HepG2 (cell line): ENCODE results near the gene ZMIZ1. TPM values are rescaled to one million over a fixed set of nuclear protein-coding genes. Genes with fewer than 3 reads are reported as not detected.

Experiments
- ARNT2 ChIP-seq: sonication (generic); formaldehyde crosslinking; IDR thresholded peaks from 2 replicates; pipeline ENCODE4 v1.8.0; 2022; ENCODE audit warnings: mild to moderate bottlenecking, low read depth, missing genetic modification reagents, moderate library complexity
- BCL3 ChIP-seq: sonication (generic); formaldehyde crosslinking; IDR thresholded peaks from 2 replicates; pipeline ENCODE4 v1.5.1; 2020; ENCODE audit warnings: mild to moderate bottlenecking, missing genetic modification reagents, moderate library complexity
- BHLHE40 ChIP-seq: IDR thresholded peaks from 2 replicates; pipeline ENCODE4 v1.6.1; 2011; ENCODE audit warnings: low read length, improper control_type of control experiment
- ETV6 ChIP-seq: sonication (generic); formaldehyde crosslinking; conservative IDR thresholded peaks from 2 replicates; pipeline ENCODE4 v1.4.0; 2020; ENCODE audit warnings: missing genetic modification reagents
- FOXA1 ChIP-seq, 2 experiments: fragments of 450-650 bp in 1 of 2; sonication (generic) in 1 of 2; formaldehyde crosslinking in 1 of 2; IDR thresholded peaks; 2 replicates each; pipeline versions ENCODE4 v1.4.0 to v1.6.1; 2016 to 2020; ENCODE audit warnings: missing genetic modification reagents in 1 of 2
- GTF3A ChIP-seq: sonication (generic); formaldehyde crosslinking; conservative IDR thresholded peaks from 2 replicates; pipeline ENCODE4 v1.4.0; 2020; ENCODE audit warnings: mild to moderate bottlenecking, missing genetic modification reagents
- HDAC6 ChIP-seq: fragments of 200-600 bp; sonication (generic); IDR thresholded peaks from 2 replicates; pipeline ENCODE4 v1.7.0; 2017; ENCODE audit warnings: mild to moderate bottlenecking, antibody characterized with exemption, low read length, low read depth
- KLF11 ChIP-seq: IDR thresholded peaks from 2 replicates; pipeline ENCODE4 v1.6.1; 2016; ENCODE audit warnings: missing compliant biosample characterization
- LRRFIP1 ChIP-seq: sonication (generic); formaldehyde crosslinking; conservative IDR thresholded peaks from 2 replicates; pipeline ENCODE4 v1.4.0; 2020; ENCODE audit warnings: missing genetic modification reagents
- NR2F1 ChIP-seq, 2 experiments: fragments of 450-650 bp in 1 of 2; formaldehyde crosslinking in 1 of 2; IDR thresholded peaks; 2 replicates each; pipeline versions ENCODE4 v1.5.0 to v1.6.1; 2016 to 2020; ENCODE audit warnings: mild to moderate bottlenecking in 1 of 2, missing compliant biosample characterization in 1 of 2, missing genetic modification reagents in 1 of 2, moderate library complexity in 1 of 2
- SAP130 ChIP-seq: IDR thresholded peaks from 2 replicates; pipeline ENCODE4 v1.6.1; 2016; ENCODE audit warnings: low read depth
- SP5 ChIP-seq: IDR thresholded peaks from 2 replicates; pipeline ENCODE4 v1.6.1; 2016; ENCODE audit warnings: low read depth, borderline replicate concordance
- TEAD3 ChIP-seq: optimal IDR thresholded peaks from 2 replicates; pipeline ENCODE3; 2016; ENCODE audit warnings: borderline replicate concordance
- TGIF2 ChIP-seq: IDR thresholded peaks from 2 replicates; pipeline ENCODE4 v1.6.1; 2016; ENCODE audit warnings: control low read depth, missing compliant biosample characterization
- ZBTB34 ChIP-seq: sonication (generic); formaldehyde crosslinking; IDR thresholded peaks from 2 replicates; pipeline ENCODE4 v1.8.0; 2022; ENCODE audit warnings: mild to moderate bottlenecking, missing genetic modification reagents
- ZBTB43 ChIP-seq: sonication (generic); formaldehyde crosslinking; conservative IDR thresholded peaks from 2 replicates; pipeline ENCODE4 v1.4.0; 2020; ENCODE audit warnings: missing genetic modification reagents
- ZBTB7A ChIP-seq: sonication (generic); formaldehyde crosslinking; IDR thresholded peaks from 2 replicates; pipeline ENCODE4 v1.8.0; 2022; ENCODE audit warnings: mild to moderate bottlenecking, missing genetic modification reagents
- ZNF331 ChIP-seq: sonication (generic); formaldehyde crosslinking; IDR thresholded peaks from 2 replicates; pipeline ENCODE4 v1.4.0; 2020; ENCODE audit warnings: missing genetic modification reagents
- ZNF687 ChIP-seq: sonication (generic); formaldehyde crosslinking; IDR thresholded peaks from 2 replicates; pipeline ENCODE4 v1.5.1; 2020; ENCODE audit warnings: mild to moderate bottlenecking, missing genetic modification reagents, moderate library complexity
- polyA plus RNA-seq, 8 experiments: library from polyadenylated mRNA; depleted of rRNA in 3 of 8; stranded (reverse) in 7 of 8; unstranded in 1 of 8; fragments of >200 nt; fragmentation: Illumina TruSeq in 4 of 8; extraction: Trizol in 4 of 8; gene quantifications; 2 replicates each; pipeline versions ENCODE4 v1.2.1 to v1.2.3, GENCODE V29; 2011 to 2016; ENCODE audit warnings: low read depth in 4 of 8, missing spikeins in 1 of 8, mixed read lengths in 1 of 8; ENCODE audit not compliant: insufficient read depth in 1 of 8
- total RNA-seq, 5 experiments: library from RNA; depleted of rRNA; stranded (reverse); fragments of >200 nt; fragmentation: Illumina TruSeq; extraction: Trizol; gene quantifications; 2 replicates each; pipeline ENCODE4 v1.2.3, GENCODE V29; 2016; ENCODE audit warnings: low read depth in 1 of 5

ZMIZ1 gene
- total and polyA plus RNA-seq, 2 of the 13 experiments (the other 11 are each of a cell fraction or from before 2014, with no cell fraction given) = 5.3 to 10.2 TPM

- TF ChIP-seq ZNF687 (CRISPR knock-in tag) = peak; percentile 44
- TF ChIP-seq GTF3A (CRISPR knock-in tag) = no peak
- TF ChIP-seq BHLHE40 = peak; percentile 86
- peak; percentile 35; the same call in 1 of the 2 replicates for TF ChIP-seq SAP130 (CRISPR knock-in tag)
- no peak for TF ChIP-seq FOXA1 (IDR thresholded peaks at IDR 0.05)
- peak; percentile 70 for TF ChIP-seq FOXA1 (CRISPR knock-in tag; IDR thresholded peaks at IDR 0.05)
- TF ChIP-seq ZBTB43 (CRISPR knock-in tag) = peak; percentile 92
- TF ChIP-seq ETV6 (CRISPR knock-in tag) = no peak
- no peak for TF ChIP-seq LRRFIP1 (CRISPR knock-in tag)
- no peak for TF ChIP-seq HDAC6
- no peak for TF ChIP-seq TEAD3 (CRISPR knock-in tag)
- no peak for TF ChIP-seq NR2F1 (CRISPR knock-in tag; IDR thresholded peaks at IDR 0.05)
- no peak for TF ChIP-seq TGIF2 (CRISPR knock-in tag)
- TF ChIP-seq SP5 (CRISPR knock-in tag) = peak; percentile 59
- TF ChIP-seq ZBTB34 = no peak
- TF ChIP-seq ZBTB7A (CRISPR knock-in tag) = no peak
- TF ChIP-seq ZNF331 (CRISPR knock-in tag) = no peak
- no peak for TF ChIP-seq BCL3 (CRISPR knock-in tag)
- TF ChIP-seq ARNT2 (CRISPR knock-in tag) = no peak
- no peak for TF ChIP-seq KLF11 (CRISPR knock-in tag)
These were observed 14.3 kb upstream of the ZMIZ1 start (continued) for GRCh38 chr10:79054203-79055099.
